Vagina (tissue), 2 donors: ENCODE measurements around the gene YEATS4.

ENCODE experiments used
- POLR2A ChIP-seq, 2 donors: fragments of 450-650 bp; IDR thresholded peaks; one replicate each; pipeline ENCODE4 v1.6.1; 2017; ENCODE audit warnings: antibody characterized with exemption in 2 of 2, mild to moderate bottlenecking in 2 of 2, moderate library complexity in 2 of 2
- TF ChIP-seq, protein P1 (sequence below), 3 experiments: fragments of 450-650 bp in 2 of 3; fragments of 200-600 bp in 1 of 3; sonication (generic) in 1 of 3; IDR thresholded peaks; one replicate each; pipeline ENCODE4 v1.5.1; 2017 to 2019; ENCODE audit warnings: antibody characterized with exemption in 3 of 3, mild to moderate bottlenecking in 2 of 3, moderate library complexity in 2 of 3

DNA sequence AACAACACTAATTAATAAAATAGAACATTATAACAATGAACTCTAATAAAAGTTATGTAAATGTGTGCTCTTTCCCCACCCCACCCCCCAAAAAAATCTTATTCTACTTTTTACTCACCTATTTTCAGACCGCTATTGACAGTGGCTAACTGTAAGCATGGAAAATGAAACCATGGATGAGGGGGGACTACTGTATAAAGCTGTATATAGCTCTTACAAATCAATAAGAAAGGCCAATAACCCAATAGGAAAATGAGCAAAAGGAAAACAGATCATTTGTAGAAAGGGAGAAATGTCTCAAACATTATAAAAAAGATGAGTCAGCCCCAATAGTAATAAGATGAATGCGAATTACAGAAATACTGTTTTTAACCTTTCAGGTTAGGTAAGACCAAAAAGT is 27.4 kb downstream of the YEATS4 start:
- TF ChIP-seq, protein P1, sequence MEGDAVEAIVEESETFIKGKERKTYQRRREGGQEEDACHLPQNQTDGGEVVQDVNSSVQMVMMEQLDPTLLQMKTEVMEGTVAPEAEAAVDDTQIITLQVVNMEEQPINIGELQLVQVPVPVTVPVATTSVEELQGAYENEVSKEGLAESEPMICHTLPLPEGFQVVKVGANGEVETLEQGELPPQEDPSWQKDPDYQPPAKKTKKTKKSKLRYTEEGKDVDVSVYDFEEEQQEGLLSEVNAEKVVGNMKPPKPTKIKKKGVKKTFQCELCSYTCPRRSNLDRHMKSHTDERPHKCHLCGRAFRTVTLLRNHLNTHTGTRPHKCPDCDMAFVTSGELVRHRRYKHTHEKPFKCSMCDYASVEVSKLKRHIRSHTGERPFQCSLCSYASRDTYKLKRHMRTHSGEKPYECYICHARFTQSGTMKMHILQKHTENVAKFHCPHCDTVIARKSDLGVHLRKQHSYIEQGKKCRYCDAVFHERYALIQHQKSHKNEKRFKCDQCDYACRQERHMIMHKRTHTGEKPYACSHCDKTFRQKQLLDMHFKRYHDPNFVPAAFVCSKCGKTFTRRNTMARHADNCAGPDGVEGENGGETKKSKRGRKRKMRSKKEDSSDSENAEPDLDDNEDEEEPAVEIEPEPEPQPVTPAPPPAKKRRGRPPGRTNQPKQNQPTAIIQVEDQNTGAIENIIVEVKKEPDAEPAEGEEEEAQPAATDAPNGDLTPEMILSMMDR (IDR thresholded peaks at IDR 0.05) = no peak
- no peak for TF ChIP-seq POLR2A (IDR thresholded peaks at IDR 0.05)
